Endothelial cell of umbilical vein (primary cell): ENCODE measurements around the gene USP17L29. TPM values are rescaled to one million over a fixed set of nuclear protein-coding genes. Genes with fewer than 3 reads are reported as not detected.
"Not testable (repeated sequence)": the region's sequence is repeated elsewhere in the genome, so short reads cannot be mapped to it uniquely, and the experiment has no call there.

Experiments used
- BruUV-seq: library from RNA; stranded (reverse); fragments of 400-500 nt; replicated peaks from 2 replicates; lab custom pipeline; 2021; lab: Mats Ljungman, UMichigan
- CTCF ChIA-PET: fragments of 300-600, 350-600 bp; sonication (Branson Sonifier 250); formaldehyde crosslinking; loops from one replicate; lab custom pipeline; 2021; ENCODE audit warnings: antibody characterized with exemption, inconsistent platforms; lab: Charles Lee
- POLR2A ChIA-PET: fragments of 300-600, 350-600 bp; sonication (Branson Sonifier 250); formaldehyde crosslinking; loops from one replicate; lab custom pipeline; 2021; ENCODE audit warnings: antibody characterized with exemption, inconsistent platforms; lab: Charles Lee
- DNase-seq: peaks from one replicate; pipeline ENCODE4 v3.0.0-alpha.2; 2011; ENCODE audit warnings: low read depth, low spot score
- FAIRE-seq: peaks from 2 replicates; lab custom pipeline; 2011; peaks lifted over from hg19 to GRCh38; lab: Jason Lieb, UNC
- H2AFZ ChIP-seq: 2 replicates; pipeline ENCODE4 v1.6.0; 2012; ENCODE audit warnings: low read depth, low read length, control low read depth, inconsistent platforms
- H3K27ac ChIP-seq: 2 replicates; pipeline ENCODE4 v1.5.1; 2011; ENCODE audit warnings: low read depth, mild to moderate bottlenecking, control low read depth, low read length, moderate library complexity; ENCODE audit not compliant: insufficient read depth
- H3K27me3 ChIP-seq, 2 experiments: 2 replicates each; pipeline versions ENCODE4 v1.6.0 to v1.6.1; 2011; ENCODE audit warnings: low read length in 2 of 2, mixed read lengths in 1 of 2; ENCODE audit not compliant: control insufficient read depth in 2 of 2, insufficient read depth in 2 of 2
- H3K36me3 ChIP-seq, 2 experiments: 2 replicates in 1 of 2; 3 replicates in 1 of 2; pipeline ENCODE4 v1.5.1; 2011; ENCODE audit warnings: low read length in 2 of 2, mild to moderate bottlenecking in 1 of 2, moderate library complexity in 1 of 2; ENCODE audit not compliant: control insufficient read depth in 2 of 2, insufficient read depth in 2 of 2; ENCODE audit errors: extremely low read depth in 1 of 2
- H3K4me1 ChIP-seq: 3 replicates; pipeline ENCODE4 v1.5.1; 2011; ENCODE audit warnings: mild to moderate bottlenecking, low read length; ENCODE audit not compliant: control insufficient read depth, insufficient read depth; ENCODE audit errors: extremely low read depth
- H3K4me2 ChIP-seq: 2 replicates; pipeline ENCODE4 v1.6.1; 2011; ENCODE audit warnings: low read length, control low read depth, mixed read lengths; ENCODE audit not compliant: insufficient read depth
- H3K4me3 ChIP-seq, 3 experiments: fragments of 200-600 bp in 1 of 3; sonication (generic), shearing (Covaris generic) in 1 of 3; replicated peaks in 1 of 3; 2 replicates each; pipeline ENCODE4 v1.5.1; 2011 to 2016; ENCODE audit warnings: control low read depth in 3 of 3, low read length in 3 of 3, mild to moderate bottlenecking in 2 of 3, inconsistent platforms in 1 of 3, low read depth in 1 of 3, moderate library complexity in 1 of 3; ENCODE audit not compliant: insufficient read depth in 1 of 3
- H3K79me2 ChIP-seq: 2 replicates; pipeline ENCODE4 v1.6.0; 2012; ENCODE audit warnings: low read length, inconsistent platforms; ENCODE audit not compliant: control insufficient read depth, insufficient read depth
- H3K9ac ChIP-seq: replicated peaks from 2 replicates; pipeline ENCODE3; 2011; ENCODE audit warnings: low read length, control low read depth; ENCODE audit not compliant: insufficient read depth; ENCODE audit errors: extremely low read depth
- H3K9me1 ChIP-seq: replicated peaks from 3 replicates; pipeline ENCODE4 v1.6.0; 2011; ENCODE audit warnings: mild to moderate bottlenecking, low read length; ENCODE audit not compliant: control insufficient read depth, insufficient read depth; ENCODE audit errors: extremely low read depth
- H3K9me3 ChIP-seq: replicated peaks from 2 replicates; pipeline ENCODE4 v1.5.1; 2012; ENCODE audit warnings: low read length, inconsistent platforms; ENCODE audit not compliant: control insufficient read depth, insufficient read depth
- H4K20me1 ChIP-seq: replicated peaks from 2 replicates; pipeline ENCODE3; 2011; ENCODE audit warnings: mild to moderate bottlenecking, low read length; ENCODE audit not compliant: control insufficient read depth, insufficient read depth; ENCODE audit errors: extremely low read depth
- dilution Hi-C: fragments of 300-500 bp; cut with MboI; formaldehyde crosslinking; loops from one replicate; pipeline ENCODE4 v1.15.0; 2019; ENCODE audit warnings: low sequenced_read_pairs; ENCODE audit not compliant: extremely low pct_ligation_motif_present
- intact Hi-C: fragments of 100-400 bp; cut with micrococcal nuclease; formaldehyde crosslinking; loops from one replicate; pipeline ENCODE4 v1.10.0; 2022
- polyA plus RNA-seq, 4 experiments: library from polyadenylated mRNA; depleted of rRNA in 3 of 4; stranded (reverse) in 3 of 4; unstranded in 1 of 4; fragments of >200 nt; gene quantifications; 2 replicates each; pipeline versions ENCODE4 v1.2.1 to v1.2.3, GENCODE V29; 2011 to 2012; ENCODE audit warnings: missing spikeins in 1 of 4
- total RNA-seq: library from RNA; stranded (reverse); gene quantifications from 2 replicates; pipeline ENCODE4 v1.2.3, GENCODE V29; 2021

USP17L29 gene
- total and polyA plus RNA-seq, 2 donors (not counting 3 experiments of a cell fraction or from before 2014, with no cell fraction given) = not detected

DNA sequence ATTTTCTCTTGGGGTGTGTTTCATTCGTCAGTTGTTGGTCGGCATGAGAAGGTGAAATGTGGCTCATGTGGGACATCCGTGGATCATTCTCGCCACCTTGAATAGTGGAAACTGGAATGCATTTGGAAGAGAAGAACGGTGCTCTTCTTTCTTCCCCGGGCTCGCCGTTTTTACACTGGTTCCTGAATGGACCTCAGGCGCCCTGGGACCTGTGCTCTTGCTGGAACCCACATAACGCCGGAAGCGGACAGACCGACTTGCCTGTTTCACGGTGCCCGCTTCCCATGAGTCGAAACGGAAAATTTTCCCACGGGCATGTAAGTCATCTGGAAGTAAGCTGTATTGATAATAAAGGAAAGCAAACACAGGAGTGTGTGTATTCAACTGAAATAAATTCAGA is 2.6 kb upstream of the USP17L29 start:
- H3K4me2 ChIP-seq, H4K20me1 ChIP-seq, H3K9me3 ChIP-seq, intact Hi-C loops, dilution Hi-C loops, H3K27me3 ChIP-seq, H3K36me3 ChIP-seq, H3K79me2 ChIP-seq, H3K9ac ChIP-seq, H3K9me1 ChIP-seq, POLR2A ChIA-PET, H3K4me3 ChIP-seq, CTCF ChIA-PET, H3K4me1 ChIP-seq, H3K27ac ChIP-seq, DNase-seq, FAIRE-seq, BruUV-seq, H2AFZ ChIP-seq: not testable (repeated sequence)

DNA sequence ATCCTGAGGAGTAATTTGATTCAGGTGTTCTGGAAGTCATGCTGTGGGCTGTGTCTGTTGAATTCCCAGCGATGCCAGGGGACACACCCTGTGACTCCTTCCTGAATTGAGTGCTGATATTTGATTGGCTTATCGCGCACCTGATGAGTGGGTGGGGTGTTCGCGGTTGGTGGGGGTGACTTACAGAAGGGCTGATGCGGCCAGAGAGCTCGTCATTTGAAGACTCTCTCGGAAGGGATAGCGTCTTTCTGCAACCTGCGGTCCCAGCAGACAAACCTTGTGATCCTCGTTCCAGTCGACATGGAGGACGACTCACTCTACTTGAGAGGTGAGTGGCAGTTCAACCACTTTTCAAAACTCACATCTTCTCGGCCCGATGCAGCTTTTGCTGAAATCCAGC is 9.4 kb downstream of the USP17L29 start, which contains the start of gene USP17L30:
Gene USP17L30 (plus strand): TSS at position 301 of the 400 bp plus-strand sequence. CDS start 0 bp downstream, at position 301.
- intact Hi-C loops, H3K9me1 ChIP-seq, BruUV-seq, H3K4me3 ChIP-seq, H4K20me1 ChIP-seq, dilution Hi-C loops, H3K36me3 ChIP-seq, H3K9ac ChIP-seq, FAIRE-seq, H3K9me3 ChIP-seq, DNase-seq, POLR2A ChIA-PET, CTCF ChIA-PET, H3K27ac ChIP-seq, H2AFZ ChIP-seq, H3K4me1 ChIP-seq, H3K79me2 ChIP-seq, H3K27me3 ChIP-seq, H3K4me2 ChIP-seq: not testable (repeated sequence)

DNA sequence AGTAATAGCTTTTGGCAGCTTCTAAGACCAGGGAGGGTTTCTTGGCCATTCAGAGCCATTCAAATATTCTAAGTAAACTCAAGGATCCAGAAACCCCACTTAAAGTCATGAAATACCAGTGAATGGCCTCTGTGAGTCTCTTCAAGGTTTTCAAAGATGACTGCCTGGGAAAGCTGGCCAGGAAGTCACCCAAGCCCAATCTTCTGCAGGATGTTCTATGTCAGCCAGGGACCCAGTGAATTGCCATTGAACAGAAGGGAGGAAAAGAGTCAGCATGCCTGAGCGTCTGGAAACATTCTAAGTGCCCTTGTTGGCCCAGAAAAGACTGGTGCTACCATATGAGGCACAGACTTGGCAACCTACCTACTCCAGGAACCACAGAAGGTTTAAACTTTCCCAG is 26.4 kb downstream of the USP17L29 start:
- H3K36me3 ChIP-seq, H3K4me1 ChIP-seq, H3K27me3 ChIP-seq, FAIRE-seq, POLR2A ChIA-PET, BruUV-seq, DNase-seq, CTCF ChIA-PET, H3K4me2 ChIP-seq, H3K9me3 ChIP-seq, H3K9me1 ChIP-seq, H3K79me2 ChIP-seq, H2AFZ ChIP-seq, H3K4me3 ChIP-seq, H4K20me1 ChIP-seq, H3K27ac ChIP-seq, dilution Hi-C loops, H3K9ac ChIP-seq, intact Hi-C loops: not testable (repeated sequence)
